GM19193 (cell line): Measurements from ENCODE around the gene LOXL3.

ENCODE experiments used
- POLR2A ChIP-seq: IDR thresholded peaks from 4 replicates; pipeline ENCODE4 v1.6.1; 2011; ENCODE audit not compliant: insufficient read depth, insufficient read length; ENCODE audit errors: extremely low read depth

LOXL3 gene

GRCh38 chr2:74499940-74500577 is 53.7 kb downstream of the LOXL3 start:
- no peak for TF ChIP-seq POLR2A

GRCh38 chr2:74499267-74499939 is 54.3 kb downstream of the LOXL3 start, which contains the start of gene LBX2:
Gene LBX2, minus strand, starts transcription at chr2:74499603. Its CDS starts 66 bp downstream, at chr2:74499537.
- TF ChIP-seq POLR2A: no peak

- TF ChIP-seq POLR2A: no peak
Measured at GRCh38 chr2:74498500-74499266, 55.1 kb downstream of the LOXL3 start.

- peak; percentile 51 for TF ChIP-seq POLR2A
Measured at GRCh38 chr2:74497777-74498499, 55.8 kb downstream of the LOXL3 start.

- no peak for TF ChIP-seq POLR2A
Measured at GRCh38 chr2:74496997-74497776, 56.6 kb downstream of the LOXL3 start.

- TF ChIP-seq POLR2A: no peak
Measured at GRCh38 chr2:74495440-74495839, 58.3 kb downstream of the LOXL3 start.

GRCh38 chr2:74493546-74493945 is 60.2 kb downstream of the LOXL3 start:
- no peak for TF ChIP-seq POLR2A

GRCh38 chr2:74491648-74492544 is 61.8 kb downstream of the LOXL3 start:
- no peak for TF ChIP-seq POLR2A

GRCh38 chr2:74489906-74490305 is 63.8 kb downstream of the LOXL3 start:
- TF ChIP-seq POLR2A: no peak

- no peak for TF ChIP-seq POLR2A
Measured at GRCh38 chr2:74488643-74489481, 64.9 kb downstream of the LOXL3 start.

GRCh38 chr2:74486141-74486540 is 67.6 kb downstream of the LOXL3 start:
- no peak for TF ChIP-seq POLR2A

GRCh38 chr2:74482801-74483674 is 70.7 kb downstream of the LOXL3 start, which contains the start of the genes CCDC142 and TTC31:
Gene CCDC142, minus strand, starts transcription at chr2:74482998. Its CDS starts 161 bp downstream, at chr2:74482837.
Gene TTC31, plus strand, starts transcription at chr2:74483081. Its CDS starts 15 bp downstream, at chr2:74483096.
- peak; percentile 79 for TF ChIP-seq POLR2A
